Keratinocyte (primary cell): ENCODE results near the gene RCN2. TPM values are rescaled to one million over a fixed set of nuclear protein-coding genes. Genes with fewer than 3 reads are reported as not detected.

Experiments used
- DNase-seq: peaks from one replicate; pipeline ENCODE4 v3.0.0-alpha.2; 2011; ENCODE audit warnings: low read depth, missing footprints, low spot score
- FAIRE-seq: peaks from 2 replicates; lab custom pipeline; 2011; peaks lifted over from hg19 to GRCh38; lab: Jason Lieb, UNC
- H2AFZ ChIP-seq: 2 replicates; pipeline ENCODE4 v1.6.0; 2012; ENCODE audit warnings: low read length, control low read depth, inconsistent platforms; ENCODE audit not compliant: control insufficient read depth
- H3K27ac ChIP-seq: 2 replicates; pipeline ENCODE4 v1.5.1; 2011; ENCODE audit warnings: low read length; ENCODE audit not compliant: control insufficient read depth, insufficient read depth
- H3K27me3 ChIP-seq: 3 replicates; pipeline ENCODE4 v1.6.0; 2011; ENCODE audit warnings: low read length; ENCODE audit not compliant: control insufficient read depth, insufficient read depth; ENCODE audit errors: extremely low read depth
- H3K36me3 ChIP-seq, 2 experiments: 2 replicates in 1 of 2; 3 replicates in 1 of 2; pipeline ENCODE4 v1.5.1; 2011; ENCODE audit warnings: low read length in 2 of 2, mild to moderate bottlenecking in 1 of 2; ENCODE audit not compliant: control insufficient read depth in 2 of 2, insufficient read depth in 2 of 2; ENCODE audit errors: extremely low read depth in 1 of 2
- H3K4me1 ChIP-seq: 3 replicates; pipeline ENCODE4 v1.5.1; 2011; ENCODE audit warnings: low read length; ENCODE audit not compliant: control insufficient read depth, insufficient read depth; ENCODE audit errors: extremely low read depth
- H3K4me2 ChIP-seq: 3 replicates; pipeline ENCODE4 v1.6.0; 2011; ENCODE audit warnings: low read depth, low read length; ENCODE audit not compliant: control insufficient read depth, insufficient read depth; ENCODE audit errors: extremely low read depth
- H3K4me3 ChIP-seq, 3 experiments: fragments of 200-600 bp in 1 of 3; sonication (generic) in 1 of 3; 2 replicates in 2 of 3; 3 replicates in 1 of 3; pipeline ENCODE4 v1.5.1; 2011 to 2016; ENCODE audit warnings: low read length in 3 of 3, mild to moderate bottlenecking in 3 of 3, control low read depth in 2 of 3, inconsistent platforms in 1 of 3, low read depth in 1 of 3, mixed read lengths in 1 of 3, mixed run types in 1 of 3, moderate library complexity in 1 of 3; ENCODE audit not compliant: control insufficient read depth in 2 of 3, insufficient read depth in 2 of 3; ENCODE audit errors: extremely low read depth in 1 of 3
- H3K79me2 ChIP-seq: 2 replicates; pipeline ENCODE4 v1.6.0; 2012; ENCODE audit warnings: low read length; ENCODE audit not compliant: control insufficient read depth, insufficient read depth
- H3K9ac ChIP-seq: 3 replicates; pipeline ENCODE4 v1.6.0; 2011; ENCODE audit warnings: low read length; ENCODE audit not compliant: control insufficient read depth, insufficient read depth; ENCODE audit errors: extremely low read depth
- H3K9me1 ChIP-seq: 3 replicates; pipeline ENCODE4 v1.6.0; 2011; ENCODE audit warnings: low read length; ENCODE audit not compliant: control insufficient read depth, insufficient read depth; ENCODE audit errors: extremely low read depth
- H3K9me3 ChIP-seq: 2 replicates; pipeline ENCODE4 v1.5.1; 2012; ENCODE audit warnings: low read depth, low read length; ENCODE audit not compliant: control insufficient read depth
- H4K20me1 ChIP-seq: 3 replicates; pipeline ENCODE4 v1.6.0; 2011; ENCODE audit warnings: low read length; ENCODE audit not compliant: control insufficient read depth, insufficient read depth; ENCODE audit errors: extremely low read depth
- EZH2 ChIP-seq: IDR thresholded peaks from one replicate; pipeline ENCODE4 v1.6.1; 2012; ENCODE audit warnings: inconsistent platforms, mild to moderate bottlenecking, low read length, moderate library complexity
- dilution Hi-C: fragments of 300-500 bp; cut with MboI; formaldehyde crosslinking; loops from one replicate; pipeline ENCODE4 v1.7.0; 2020; ENCODE audit warnings: low sequenced_read_pairs; ENCODE audit not compliant: extremely low pct_ligation_motif_present
- polyA plus RNA-seq, 5 experiments: library from polyadenylated mRNA; depleted of rRNA in 3 of 5; stranded (reverse) in 3 of 5; stranded (forward) in 1 of 5; unstranded in 1 of 5; fragments of >200 nt; gene quantifications; 1 replicate in 1 of 5; 2 replicates in 3 of 5; 3 replicates in 1 of 5; pipeline versions ENCODE4 v1.2.1 to v1.2.3, GENCODE V29; 2011 to 2012; ENCODE audit warnings: missing spikeins in 2 of 5, low read depth in 1 of 5, low replicate concordance in 1 of 5
- TF ChIP-seq, protein P1 (sequence below), 3 experiments: IDR thresholded peaks in 1 of 3; conservative IDR thresholded peaks in 1 of 3; optimal IDR thresholded peaks in 1 of 3; 2 replicates in 2 of 3; 3 replicates in 1 of 3; pipeline versions ENCODE3 to v1.5.1; 2011; ENCODE audit warnings: low read length in 3 of 3, mild to moderate bottlenecking in 3 of 3, moderate library complexity in 2 of 3, control low read depth in 1 of 3, inconsistent platforms in 1 of 3; ENCODE audit not compliant: insufficient read depth in 2 of 3; ENCODE audit errors: extremely low read depth in 1 of 3

The RCN2 gene
- polyA plus RNA-seq, 1 donor (not counting 4 experiments of a cell fraction or from before 2014, with no cell fraction given), result 118 TPM

DNA sequence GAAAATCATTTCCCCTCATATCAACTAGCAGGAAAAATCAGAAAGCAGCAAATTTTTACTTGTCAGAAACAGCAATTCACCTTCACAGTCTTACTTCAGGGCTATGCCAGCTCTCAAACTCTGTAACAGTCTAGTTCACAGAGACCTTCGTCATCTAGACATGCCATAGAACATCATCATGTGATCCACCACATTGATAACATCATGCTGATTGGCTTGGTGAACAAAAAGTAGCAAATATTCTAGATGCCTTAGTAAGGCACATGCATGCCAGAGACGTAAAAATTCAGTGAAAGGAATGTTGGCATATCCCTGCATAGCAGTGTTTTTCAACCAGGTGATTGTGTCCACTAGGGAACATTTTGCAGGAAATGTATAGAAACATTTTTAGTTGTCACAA lies 17.8 kb upstream of the RCN2 start:
- H3K27me3 ChIP-seq, result no peaks in the 10 kb centered on the region
- H2AFZ ChIP-seq, result no peak overlapping the region
- dilution Hi-C loops, result no loop called here
- no peak overlapping the region for H3K4me3 ChIP-seq
- FAIRE-seq, result no peak
- no peak for DNase-seq
- H3K4me1 ChIP-seq, result no peaks in the 10 kb centered on the region
- H3K9ac ChIP-seq, result no peak overlapping the region
- H3K79me2 ChIP-seq, result no peaks in the 10 kb centered on the region
- no peak overlapping the region for H3K4me2 ChIP-seq
- H3K9me1 ChIP-seq, result no peaks in the 10 kb centered on the region
- no peaks in the 10 kb centered on the region for H3K9me3 ChIP-seq
- H3K36me3 ChIP-seq, result no peaks in the 10 kb centered on the region
- H4K20me1 ChIP-seq, result no peaks in the 10 kb centered on the region
- TF ChIP-seq, protein P1, sequence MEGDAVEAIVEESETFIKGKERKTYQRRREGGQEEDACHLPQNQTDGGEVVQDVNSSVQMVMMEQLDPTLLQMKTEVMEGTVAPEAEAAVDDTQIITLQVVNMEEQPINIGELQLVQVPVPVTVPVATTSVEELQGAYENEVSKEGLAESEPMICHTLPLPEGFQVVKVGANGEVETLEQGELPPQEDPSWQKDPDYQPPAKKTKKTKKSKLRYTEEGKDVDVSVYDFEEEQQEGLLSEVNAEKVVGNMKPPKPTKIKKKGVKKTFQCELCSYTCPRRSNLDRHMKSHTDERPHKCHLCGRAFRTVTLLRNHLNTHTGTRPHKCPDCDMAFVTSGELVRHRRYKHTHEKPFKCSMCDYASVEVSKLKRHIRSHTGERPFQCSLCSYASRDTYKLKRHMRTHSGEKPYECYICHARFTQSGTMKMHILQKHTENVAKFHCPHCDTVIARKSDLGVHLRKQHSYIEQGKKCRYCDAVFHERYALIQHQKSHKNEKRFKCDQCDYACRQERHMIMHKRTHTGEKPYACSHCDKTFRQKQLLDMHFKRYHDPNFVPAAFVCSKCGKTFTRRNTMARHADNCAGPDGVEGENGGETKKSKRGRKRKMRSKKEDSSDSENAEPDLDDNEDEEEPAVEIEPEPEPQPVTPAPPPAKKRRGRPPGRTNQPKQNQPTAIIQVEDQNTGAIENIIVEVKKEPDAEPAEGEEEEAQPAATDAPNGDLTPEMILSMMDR (optimal IDR thresholded peaks at IDR 0.05 in 1 of 3, IDR thresholded peaks at IDR 0.05 in 1 of 3, conservative IDR thresholded peaks at IDR 0.05 in 1 of 3; ENCODE audit: extremely low read depth in 1 of 3, insufficient read depth in 2 of 3, low read length in 3 of 3), result no peak
- no peak for TF ChIP-seq EZH2
- no peak overlapping the region for H3K27ac ChIP-seq

DNA sequence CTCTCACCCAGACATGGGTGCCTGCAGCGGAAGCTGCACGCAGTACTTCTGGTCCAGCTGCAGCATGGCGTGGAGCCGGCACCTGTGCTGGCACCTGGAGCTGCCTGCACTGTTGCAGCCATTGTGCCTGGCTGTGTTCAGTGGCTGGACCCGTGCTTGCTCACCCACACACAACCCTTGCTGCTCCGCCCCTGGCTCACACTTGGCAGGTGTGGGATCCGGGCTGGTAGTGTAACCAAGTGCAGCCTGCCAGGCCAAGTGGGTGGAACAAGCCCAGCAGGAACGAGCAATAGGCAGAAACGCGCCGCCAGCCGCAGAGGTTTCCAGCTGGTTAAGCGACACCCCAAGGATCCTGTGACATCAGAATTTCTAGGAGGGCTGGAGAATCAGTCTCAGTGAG lies 15.2 kb upstream of the RCN2 start:
- Histone ChIP-seq H2AFZ (no peak overlapping the region), H3K9ac (no peak overlapping the region), H4K20me1 (no peaks in the 10 kb centered on the region), H3K4me1 (no peaks in the 10 kb centered on the region), H3K27ac (no peak overlapping the region), H3K9me3 (no peaks in the 10 kb centered on the region), H3K79me2 (no peaks in the 10 kb centered on the region), H3K4me3 (no peak overlapping the region), H3K9me1 (no peaks in the 10 kb centered on the region), H3K27me3 (no peaks in the 10 kb centered on the region), H3K4me2 (no peak overlapping the region), H3K36me3 (no peaks in the 10 kb centered on the region)
- no peak for TF ChIP-seq EZH2
- TF ChIP-seq, protein P1 (optimal IDR thresholded peaks at IDR 0.05 in 1 of 3, IDR thresholded peaks at IDR 0.05 in 1 of 3, conservative IDR thresholded peaks at IDR 0.05 in 1 of 3; ENCODE audit: extremely low read depth in 1 of 3, insufficient read depth in 2 of 3, low read length in 3 of 3), result no peak
- dilution Hi-C loops, result no loop called here
- FAIRE-seq, result no peak
- no peak for DNase-seq
